Activated T-helper 1 cell treated with Interleukin-2 at 50 U/mL for 16 hours (primary cell): ENCODE measurements around the gene ZNF516.

Experiments used
- DNase-seq: peaks from one replicate; pipeline ENCODE4 v3.0.0-alpha.2; 2020; ENCODE audit warnings: low read depth

ZNF516 gene

GRCh38 chr18:76507830-76508385 is 12.9 kb upstream of the ZNF516 start:
- no peak for DNase-seq

- no peak for DNase-seq
Observed at GRCh38 chr18:76506974-76507764, 12.1 kb upstream of the ZNF516 start.

GRCh38 chr18:76506395-76506794 is 11.4 kb upstream of the ZNF516 start:
- no peak for DNase-seq

- no peak for DNase-seq
Observed at GRCh38 chr18:76505614-76506013, 10.6 kb upstream of the ZNF516 start.

GRCh38 chr18:76504749-76505148 is 9.7 kb upstream of the ZNF516 start:
- no peak for DNase-seq

GRCh38 chr18:76503649-76504386 is 8.8 kb upstream of the ZNF516 start:
- DNase-seq, result no peak

- no peak for DNase-seq
Observed at GRCh38 chr18:76502551-76502950, 7.5 kb upstream of the ZNF516 start.

- DNase-seq, result no peak
Observed at GRCh38 chr18:76499637-76500340, 4.7 kb upstream of the ZNF516 start.

GRCh38 chr18:76499021-76499420 is 4.0 kb upstream of the ZNF516 start:
- DNase-seq, result no peak

GRCh38 chr18:76498064-76498463 is 3.0 kb upstream of the ZNF516 start:
- no peak for DNase-seq

GRCh38 chr18:76497021-76497420 is 2.0 kb upstream of the ZNF516 start:
- no peak for DNase-seq

GRCh38 chr18:76496194-76496890 is 1.3 kb upstream of the ZNF516 start:
- no peak for DNase-seq

- DNase-seq, result no peak
Observed at GRCh38 chr18:76495435-76496193, 572 bp upstream of the ZNF516 start.

- DNase-seq, result no peak
Observed at GRCh38 chr18:76494231-76495005, 624 bp downstream of the ZNF516 start.

- no peak for DNase-seq
Observed at GRCh38 chr18:76493213-76494161, 1.6 kb downstream of the ZNF516 start.

- DNase-seq, result peak; percentile 90
Observed at GRCh38 chr18:76492669-76493212, 2.3 kb downstream of the ZNF516 start.

GRCh38 chr18:76491776-76492668 is 3.0 kb downstream of the ZNF516 start:
- no peak for DNase-seq

GRCh38 chr18:76491473-76491775 is 3.6 kb downstream of the ZNF516 start:
- DNase-seq, result peak; percentile 49
